OCI-LY3 (cell line): ENCODE measurements around the gene CAB39.

Source experiments
- CTCF ChIP-seq: fragments of 200-600, 300-600 bp; sonication (generic); IDR thresholded peaks from 2 replicates; pipeline ENCODE4 v1.5.1; 2014; ENCODE audit warnings: antibody characterized with exemption, low read length, low read depth
- EZH2phosphoT487 ChIP-seq: fragments of 200-600 bp; shearing (Covaris generic); IDR thresholded peaks from 2 replicates; pipeline ENCODE4 v1.6.1; 2018; ENCODE audit warnings: antibody characterized with exemption, mixed run types, low read depth

GRCh38 chr2:230865766-230866755, 153.4 kb downstream of the CAB39 start:
- no peak for TF ChIP-seq CTCF
- no peak for TF ChIP-seq EZH2phosphoT487
